Activated CD8-positive, alpha-beta T cell treated with anti-CD3 and anti-CD28 coated beads, Interleukin-2, amount 10 ng/mL, durations not matched to agents 7 days and 5 days (primary cell): ENCODE results near the gene MBTPS1. TPM values are rescaled to one million over a fixed set of nuclear protein-coding genes. Genes with fewer than 3 reads are reported as not detected.

Source experiments
- ATAC-seq: fragments of 150-1000 bp; cut with Tn5 transposase; one replicate; pipeline ENCODE4 v1.10.0; 2021; ENCODE audit warnings: moderate library complexity
- CTCF ChIA-PET: fragments of 350-600 bp; sonication (Branson Sonifier 250); formaldehyde crosslinking; loops from one replicate; lab custom pipeline; 2021; ENCODE audit warnings: antibody characterized with exemption; lab: Charles Lee
- POLR2A ChIA-PET: fragments of 350-600 bp; sonication (Branson Sonifier 250); formaldehyde crosslinking; loops from one replicate; lab custom pipeline; 2021; ENCODE audit warnings: antibody characterized with exemption; lab: Charles Lee
- DNase-seq: peaks from one replicate; pipeline ENCODE4 v3.0.0-alpha.2; 2020
- H3K27ac Mint-ChIP-seq: one replicate; pipeline ENCODE4 v1.8.0; 2021; ENCODE audit warnings: mild to moderate bottlenecking, mixed read lengths
- H3K27me3 Mint-ChIP-seq: one replicate; pipeline ENCODE4 v1.8.0; 2021; ENCODE audit warnings: low read depth, mixed read lengths
- H3K36me3 Mint-ChIP-seq: one replicate; pipeline ENCODE4 v1.8.0; 2021; ENCODE audit warnings: low read depth, mixed read lengths
- H3K4me1 Mint-ChIP-seq: one replicate; pipeline ENCODE4 v1.8.0; 2021; ENCODE audit warnings: low read depth, mixed read lengths
- H3K4me3 Mint-ChIP-seq: one replicate; pipeline ENCODE4 v1.8.0; 2021; ENCODE audit warnings: mild to moderate bottlenecking, mixed read lengths
- H3K9me3 Mint-ChIP-seq: one replicate; pipeline ENCODE4 v1.8.0; 2022; ENCODE audit warnings: mixed read lengths; ENCODE audit not compliant: insufficient read depth
- total RNA-seq, 2 experiments: library from RNA; stranded (reverse); gene quantifications; one replicate each; pipeline ENCODE4 v1.2.3, GENCODE V29; 2021

The MBTPS1 gene
- total RNA-seq, 2 experiments from 2014 or later, result 49.3 to 52.7 TPM

DNA sequence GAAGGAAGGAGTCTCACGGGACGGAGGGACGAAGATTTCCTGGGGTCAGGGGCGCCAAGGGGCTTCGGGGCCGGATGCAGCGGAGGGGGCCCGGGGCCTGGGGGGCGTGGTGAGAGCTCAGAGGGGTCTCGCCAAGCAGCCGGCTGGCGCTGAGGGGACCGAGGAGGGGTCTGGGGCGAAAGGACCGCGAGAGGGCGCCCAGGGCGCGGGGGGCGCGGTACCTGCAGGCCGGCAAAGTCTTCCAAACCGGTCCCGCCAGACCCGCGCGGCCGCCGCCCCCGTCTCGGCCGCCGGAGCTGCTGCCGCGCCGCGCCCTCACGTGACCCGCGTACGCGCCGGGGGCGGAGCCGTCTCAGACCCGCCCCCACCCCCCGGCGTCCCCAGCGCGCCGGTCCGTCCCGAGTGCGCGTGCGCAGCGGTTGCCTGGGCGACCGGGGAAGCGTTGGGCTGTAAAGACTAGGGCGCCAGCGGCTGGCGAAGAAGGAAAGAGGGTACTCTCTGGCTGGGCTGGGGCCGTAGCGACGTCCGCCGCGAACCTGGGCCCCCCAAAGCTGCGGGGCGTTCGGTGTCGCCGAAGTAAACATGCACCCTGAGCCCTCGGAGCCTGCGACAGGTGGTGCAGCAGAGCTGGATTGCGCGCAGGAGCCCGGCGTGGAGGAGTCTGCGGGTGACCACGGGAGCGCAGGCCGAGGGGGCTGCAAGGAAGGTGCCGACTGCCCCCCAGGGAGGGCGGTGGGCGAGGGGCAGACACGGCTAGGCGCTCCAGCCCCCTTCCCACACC, 28.3 kb upstream of the MBTPS1 start, which contains the start of the genes DNAAF1 and HSDL1:
DNAAF1 (plus strand) TSS at position 450 of the 781 bp plus-strand sequence; CDS start at position 583, 133 bp downstream.
HSDL1 (minus strand) TSS at position 319 of the 781 bp plus-strand sequence. CDS start 13,856 bp downstream, outside the sequence.
- Mint-ChIP-seq H3K4me1 (peaks cover 19% of the 10 kb centered on the region), H3K9me3 (no peaks in the 10 kb centered on the region), H3K4me3 (peak within 1 kb of the TSS; percentile 96), H3K27ac (peak within 1 kb of the TSS; percentile 89), H3K36me3 (no peaks in the 10 kb centered on the region), H3K27me3 (peaks cover 7% of the 10 kb centered on the region)
- ATAC-seq, result peak; percentile 77
- DNase-seq, result peak; percentile 93
- ChIA-PET CTCF (interaction anchor here (0.8 to 1.4 kb wide), 6 partner anchors 26 to 60 kb away, joined by 3 to 9 read pairs (median 3); partner anchors contain the start of genes MBTPS1 and TAF1C), POLR2A (interaction anchor here (1.0 to 1.4 kb wide), 2 partner anchors 28 to 42 kb away, joined by 4 to 10 read pairs; partner anchors contain the start of genes MBTPS1 and TAF1C)

DNA sequence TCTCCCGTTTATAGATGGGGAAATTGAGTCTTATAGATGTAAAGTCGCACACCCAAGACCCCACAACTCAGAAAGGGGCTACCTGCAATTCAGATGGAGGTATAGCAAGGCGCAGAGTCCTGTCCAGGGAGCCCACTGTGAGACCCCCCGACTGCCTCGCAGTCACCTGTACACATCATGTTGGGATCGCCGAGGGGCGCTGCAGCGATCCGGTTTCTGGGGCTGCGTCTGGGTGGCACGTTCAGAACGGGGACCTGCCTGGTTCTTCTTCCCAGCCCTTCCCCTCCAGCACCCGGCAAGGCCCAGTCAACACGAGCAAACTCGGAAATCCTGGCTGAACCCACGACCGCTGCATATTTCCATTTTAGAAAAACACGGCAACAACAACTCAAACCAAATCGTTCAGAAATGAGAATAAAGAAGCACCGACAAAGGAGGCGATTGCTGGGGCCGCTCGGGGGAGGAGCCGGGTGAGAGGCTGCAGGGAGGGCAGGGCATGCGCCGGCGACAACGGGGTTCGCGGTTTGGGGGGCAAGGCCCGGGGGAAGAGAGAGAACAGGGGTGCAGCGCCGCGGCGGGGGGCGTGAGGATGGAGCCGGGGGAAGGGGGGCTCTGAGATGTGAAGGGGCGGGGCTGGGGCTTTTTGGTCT, 27.6 kb upstream of the MBTPS1 start:
- H3K27me3 Mint-ChIP-seq, result peaks cover 4% of the 10 kb centered on the region
- peak overlapping the region; percentile 96 for H3K4me3 Mint-ChIP-seq
- POLR2A ChIA-PET, result interaction anchor here (1.0 to 3.2 kb wide), 3 partner anchors 27 to 43 kb away, joined by 4 to 13 read pairs (median 10); partner anchors contain the start of genes MBTPS1 and TAF1C
- no peaks in the 10 kb centered on the region for H3K9me3 Mint-ChIP-seq
- peak; percentile 53 for ATAC-seq
- peak overlapping the region; percentile 89 for H3K27ac Mint-ChIP-seq
- H3K4me1 Mint-ChIP-seq, result peaks cover 24% of the 10 kb centered on the region
- CTCF ChIA-PET, result interaction anchor here (0.9 to 1.4 kb wide), 6 partner anchors 25 to 58 kb away, joined by 3 to 9 read pairs (median 3); partner anchors contain the start of genes MBTPS1 and TAF1C
- H3K36me3 Mint-ChIP-seq, result no peaks in the 10 kb centered on the region
- DNase-seq, result peak; percentile 61

DNA sequence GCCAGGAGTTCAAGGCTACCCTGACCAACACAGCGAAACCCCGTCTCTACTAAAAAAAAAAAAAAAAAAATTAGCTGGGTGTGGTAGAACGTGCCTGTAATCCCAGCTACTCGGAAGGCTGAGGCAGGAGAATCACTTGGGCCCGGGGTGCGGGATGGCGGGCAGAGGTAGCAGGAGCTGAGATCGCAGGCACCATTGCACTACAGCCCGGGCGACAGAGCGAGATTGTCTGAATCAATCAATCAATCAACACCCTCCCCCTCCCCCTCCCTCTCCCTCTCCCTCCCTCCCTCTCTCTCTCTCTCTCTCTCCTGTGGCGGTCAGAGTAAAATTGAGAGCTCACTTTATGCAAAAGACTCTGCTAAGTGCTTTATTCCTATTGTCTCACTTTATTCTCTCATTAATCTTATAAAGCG, 27.1 kb upstream of the MBTPS1 start:
- ChIA-PET CTCF (interaction anchor here (1.1 kb wide), 1 partner anchor 27 kb away, joined by 3 read pairs; the partner anchor contains the start of gene MBTPS1), POLR2A (interaction anchor here (3.2 kb wide), 1 partner anchor 27 kb away, joined by 13 read pairs; the partner anchor contains the start of gene MBTPS1)
- no peaks in the 10 kb centered on the region for H3K9me3 Mint-ChIP-seq
- peak overlapping the region; percentile 96 for H3K4me3 Mint-ChIP-seq
- ATAC-seq (no peak), DNase-seq (no peak)
- peaks cover under 1% of the 10 kb centered on the region for H3K27me3 Mint-ChIP-seq
- H3K4me1 Mint-ChIP-seq, result peaks cover 30% of the 10 kb centered on the region
- H3K36me3 Mint-ChIP-seq, result no peaks in the 10 kb centered on the region
- H3K27ac Mint-ChIP-seq, result peak overlapping the region; percentile 89

GRCh38 chr16:84143081-84143480, 26.3 kb upstream of the MBTPS1 start:
- no peak for DNase-seq
- Mint-ChIP-seq H3K4me3 (peak overlapping the region; percentile 19), H3K27me3 (no peaks in the 10 kb centered on the region), H3K36me3 (no peaks in the 10 kb centered on the region), H3K27ac (no peak overlapping the region), H3K9me3 (no peaks in the 10 kb centered on the region), H3K4me1 (peaks cover 35% of the 10 kb centered on the region)
- CTCF ChIA-PET, result interaction anchor here (1.1 to 3.2 kb wide), 3 partner anchors 26 to 58 kb away, joined by 3 to 23 read pairs (median 14); partner anchors contain the start of gene MBTPS1
- POLR2A ChIA-PET, result interaction anchor here (3.2 kb wide), 1 partner anchor 26 kb away, joined by 13 read pairs; the partner anchor contains the start of gene MBTPS1
- no peak for ATAC-seq

- peak; percentile 29 for ATAC-seq
- Mint-ChIP-seq H3K9me3 (no peaks in the 10 kb centered on the region), H3K4me1 (peaks cover 39% of the 10 kb centered on the region), H3K4me3 (no peak overlapping the region), H3K36me3 (no peaks in the 10 kb centered on the region), H3K27me3 (no peaks in the 10 kb centered on the region), H3K27ac (no peak overlapping the region)
- peak; percentile 45 for DNase-seq
- CTCF ChIA-PET, result interaction anchor here (0.8 to 3.2 kb wide), 6 partner anchors 24 to 58 kb away, joined by 3 to 23 read pairs (median 8); partner anchors contain the start of genes MBTPS1 and TAF1C
- POLR2A ChIA-PET, result interaction anchor here (0.6 to 3.2 kb wide), 2 partner anchors 24 to 314 kb away, joined by 3 to 13 read pairs; partner anchors contain the start of gene MBTPS1
Observed at GRCh38 chr16:84141143-84141670, 24.5 kb upstream of the MBTPS1 start.

GRCh38 chr16:84139628-84140258, 23.0 kb upstream of the MBTPS1 start:
- H3K9me3 Mint-ChIP-seq, result no peaks in the 10 kb centered on the region
- H3K27ac Mint-ChIP-seq, result no peak overlapping the region
- ChIA-PET CTCF (interaction anchor here (1.1 to 3.1 kb wide), 4 partner anchors 23 to 55 kb away, joined by 4 to 18 read pairs (median 12); partner anchors contain the start of genes MBTPS1 and TAF1C), POLR2A (interaction anchor here (2.9 kb wide), 1 partner anchor 23 kb away, joined by 16 read pairs; the partner anchor contains the start of gene MBTPS1)
- peaks cover 39% of the 10 kb centered on the region for H3K4me1 Mint-ChIP-seq
- ATAC-seq (no peak), DNase-seq (no peak)
- no peaks in the 10 kb centered on the region for H3K36me3 Mint-ChIP-seq
- no peak overlapping the region for H3K4me3 Mint-ChIP-seq
- H3K27me3 Mint-ChIP-seq, result no peaks in the 10 kb centered on the region

DNA sequence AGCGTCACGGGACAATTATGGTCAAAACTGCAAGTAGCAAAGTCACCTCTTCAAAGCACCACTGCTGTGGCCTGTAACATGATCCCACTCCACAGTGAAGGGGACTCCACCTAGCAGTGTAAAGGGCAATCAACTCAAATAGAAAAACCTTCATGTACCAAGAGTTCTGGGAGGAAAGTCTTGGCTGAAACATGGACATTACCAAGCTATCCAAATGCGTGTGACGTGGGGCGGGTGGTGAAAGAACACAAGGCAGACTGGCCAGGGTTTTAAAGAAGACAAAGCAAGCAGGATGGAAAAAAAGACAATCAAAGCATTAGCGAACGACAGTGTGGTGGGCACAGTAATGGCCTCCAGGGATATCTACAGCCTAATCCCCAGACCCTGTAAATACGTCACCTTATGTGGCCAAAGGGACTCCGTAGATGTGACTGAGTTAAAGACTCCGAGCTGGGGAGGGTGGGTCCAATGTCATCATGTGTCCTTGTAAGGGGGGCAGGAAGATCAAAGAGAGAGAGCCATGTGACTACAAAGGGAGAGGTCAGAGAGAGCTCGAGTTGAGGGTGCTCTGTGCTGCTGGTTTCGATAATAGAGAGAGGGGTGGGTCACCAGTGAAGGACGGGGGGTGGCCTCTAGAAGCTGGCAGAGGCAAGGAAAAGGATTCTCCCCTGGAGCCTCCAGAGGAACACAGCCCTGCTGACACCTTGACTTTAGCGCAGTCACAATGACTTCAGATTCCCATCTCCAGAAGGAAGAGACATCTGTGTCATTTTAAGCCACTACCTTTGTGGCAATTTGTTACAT, 22.3 kb upstream of the MBTPS1 start:
- ATAC-seq (peak; percentile 73), DNase-seq (peak; percentile 61)
- Mint-ChIP-seq H3K27me3 (no peaks in the 10 kb centered on the region), H3K4me1 (peaks cover 35% of the 10 kb centered on the region), H3K4me3 (no peak overlapping the region), H3K27ac (peak overlapping the region; percentile 66), H3K36me3 (no peaks in the 10 kb centered on the region), H3K9me3 (no peaks in the 10 kb centered on the region)
- ChIA-PET POLR2A (interaction anchor here (1.2 to 2.9 kb wide), 2 partner anchors 15 to 22 kb away, joined by 4 to 16 read pairs; partner anchors contain the start of gene MBTPS1), CTCF (interaction anchor here (0.9 to 2.7 kb wide), 6 partner anchors 22 to 74 kb away, joined by 3 to 18 read pairs (median 4); partner anchors contain the start of genes MBTPS1 and TAF1C)

- CTCF ChIA-PET, result interaction anchor here (0.7 to 2.7 kb wide), 7 partner anchors 22 to 73 kb away, joined by 3 to 18 read pairs (median 3); partner anchors contain the start of genes MBTPS1 and TAF1C
- POLR2A ChIA-PET, result interaction anchor here (0.6 to 2.9 kb wide), 3 partner anchors 15 to 23 kb away, joined by 4 to 16 read pairs (median 4); partner anchors contain the start of gene MBTPS1
- H3K36me3 Mint-ChIP-seq, result no peaks in the 10 kb centered on the region
- H3K27me3 Mint-ChIP-seq, result no peaks in the 10 kb centered on the region
- DNase-seq (no peak), ATAC-seq (no peak)
- no peak overlapping the region for H3K4me3 Mint-ChIP-seq
- H3K27ac Mint-ChIP-seq, result peak overlapping the region; percentile 66
- H3K9me3 Mint-ChIP-seq, result no peaks in the 10 kb centered on the region
- H3K4me1 Mint-ChIP-seq, result peaks cover 32% of the 10 kb centered on the region
Observed at GRCh38 chr16:84138500-84138823, 21.7 kb upstream of the MBTPS1 start.

GRCh38 chr16:84137769-84138357, 21.1 kb upstream of the MBTPS1 start:
- H3K4me3 Mint-ChIP-seq, result no peak overlapping the region
- CTCF ChIA-PET, result interaction anchor here (0.7 to 2.7 kb wide), 8 partner anchors 21 to 72 kb away, joined by 3 to 18 read pairs (median 3); partner anchors contain the start of genes MBTPS1 and TAF1C
- no peaks in the 10 kb centered on the region for H3K36me3 Mint-ChIP-seq
- no peak for ATAC-seq
- peaks cover 26% of the 10 kb centered on the region for H3K4me1 Mint-ChIP-seq
- H3K9me3 Mint-ChIP-seq, result no peaks in the 10 kb centered on the region
- POLR2A ChIA-PET, result interaction anchor here (0.6 to 2.9 kb wide), 3 partner anchors 14 to 22 kb away, joined by 4 to 16 read pairs (median 4); partner anchors contain the start of gene MBTPS1
- H3K27ac Mint-ChIP-seq, result peak overlapping the region; percentile 18
- no peaks in the 10 kb centered on the region for H3K27me3 Mint-ChIP-seq
- no peak for DNase-seq
